KG1 (cell line): ENCODE data around the gene HOXA5.

Experiments
- DNase-seq: peaks from one replicate; lab custom pipeline; 2025; lab: John Stamatoyannopoulos, UW

HOXA5 gene

DNA sequence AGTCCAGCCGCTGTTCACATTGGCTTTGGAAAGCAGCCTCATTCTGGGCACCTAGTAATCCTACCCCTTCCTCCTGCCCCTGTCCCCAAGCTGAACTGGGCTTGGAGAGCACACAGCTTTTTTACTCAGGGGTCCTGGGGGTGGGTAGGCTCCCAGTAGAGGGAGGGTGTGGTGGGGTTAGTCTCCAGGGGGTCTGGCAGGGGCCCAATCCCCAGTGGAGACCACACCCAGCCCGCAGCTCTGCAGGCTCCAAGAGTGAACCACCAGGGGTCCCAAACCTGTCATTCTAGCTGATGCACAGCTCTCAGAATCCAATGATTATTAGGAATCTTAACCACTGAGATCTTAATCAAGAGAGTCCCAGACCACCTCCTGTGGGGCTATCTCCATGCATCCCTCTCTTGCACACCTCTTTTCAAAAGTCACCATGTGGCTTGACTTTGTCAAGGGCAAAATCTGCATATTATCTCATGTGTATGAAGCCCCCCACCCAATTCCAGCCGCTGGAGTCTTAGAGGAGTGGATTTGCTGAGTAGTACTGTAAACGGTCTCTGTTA, 38.9 kb upstream of the HOXA5 start:
- no peak for DNase-seq

DNA sequence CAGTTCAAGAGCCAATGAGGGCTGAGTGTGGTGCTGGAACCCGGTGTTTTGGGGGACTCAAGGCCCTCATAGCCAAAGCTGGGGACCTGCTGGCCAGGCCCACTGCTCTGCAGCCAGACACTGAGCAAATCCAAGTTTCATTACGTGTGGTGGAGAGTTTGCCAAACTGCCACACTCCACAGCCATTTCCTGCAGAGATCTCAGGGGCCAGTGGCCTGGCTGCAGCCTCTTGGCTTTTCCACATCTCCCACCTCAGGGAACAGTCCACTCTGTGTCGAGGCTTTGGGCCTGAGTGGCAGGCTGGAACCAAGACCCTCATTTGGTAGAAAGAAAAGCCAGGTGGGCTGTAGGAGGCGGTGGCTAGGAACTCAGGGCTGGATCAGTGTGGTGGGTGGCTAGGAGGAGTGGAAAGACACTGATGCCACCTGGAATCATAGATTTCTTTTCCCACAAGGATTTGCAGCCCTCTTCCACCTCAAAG, 38.4 kb upstream of the HOXA5 start:
- DNase-seq = no peak

DNA sequence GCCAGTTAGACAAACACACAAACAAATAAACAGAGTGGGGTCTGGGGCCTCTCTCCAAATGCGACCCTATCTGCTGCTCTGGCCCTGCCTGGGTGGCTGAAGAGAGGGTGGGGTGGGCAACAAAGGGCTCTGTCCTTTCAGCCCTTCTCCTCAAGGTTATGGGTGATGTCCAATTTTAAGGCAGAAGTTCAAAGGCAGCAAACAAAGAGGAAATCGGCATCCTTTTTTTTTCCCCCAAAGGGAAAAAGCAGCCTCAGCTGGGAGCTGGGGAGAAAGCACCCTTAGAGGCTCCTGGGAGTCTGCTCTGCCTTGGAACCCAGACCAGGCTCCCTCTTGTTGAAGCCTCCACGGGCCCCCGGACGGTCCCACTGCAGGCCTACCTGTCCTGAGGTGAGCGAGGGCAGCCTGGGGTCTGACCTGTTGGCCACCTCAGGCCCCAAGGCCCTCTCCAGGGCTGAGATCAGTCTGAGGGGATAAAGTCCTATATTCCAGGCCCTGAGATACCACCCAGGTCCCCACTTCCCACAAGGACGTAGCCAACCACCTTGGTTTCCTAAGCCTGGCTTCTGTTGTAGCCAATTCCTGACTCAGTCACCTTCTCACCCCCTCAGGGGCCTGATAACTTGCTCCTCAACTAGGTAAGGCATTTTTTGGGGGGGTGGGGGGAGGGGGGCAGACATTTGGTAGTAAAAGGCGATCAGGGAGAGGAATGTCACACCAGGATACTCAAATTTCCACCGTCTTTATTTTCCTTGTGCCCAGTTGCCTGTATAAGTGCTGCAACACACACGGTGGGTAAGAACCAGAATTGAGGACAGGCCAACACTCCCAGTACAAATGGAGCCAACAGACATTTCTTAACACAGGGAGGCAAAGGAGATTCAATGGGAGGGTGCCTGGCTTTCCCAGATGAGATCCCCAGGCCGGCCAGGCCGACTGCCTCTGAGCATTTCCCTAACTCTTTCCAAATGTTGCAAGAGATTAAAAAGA, 37.2 kb upstream of the HOXA5 start:
- no peak for DNase-seq

DNA sequence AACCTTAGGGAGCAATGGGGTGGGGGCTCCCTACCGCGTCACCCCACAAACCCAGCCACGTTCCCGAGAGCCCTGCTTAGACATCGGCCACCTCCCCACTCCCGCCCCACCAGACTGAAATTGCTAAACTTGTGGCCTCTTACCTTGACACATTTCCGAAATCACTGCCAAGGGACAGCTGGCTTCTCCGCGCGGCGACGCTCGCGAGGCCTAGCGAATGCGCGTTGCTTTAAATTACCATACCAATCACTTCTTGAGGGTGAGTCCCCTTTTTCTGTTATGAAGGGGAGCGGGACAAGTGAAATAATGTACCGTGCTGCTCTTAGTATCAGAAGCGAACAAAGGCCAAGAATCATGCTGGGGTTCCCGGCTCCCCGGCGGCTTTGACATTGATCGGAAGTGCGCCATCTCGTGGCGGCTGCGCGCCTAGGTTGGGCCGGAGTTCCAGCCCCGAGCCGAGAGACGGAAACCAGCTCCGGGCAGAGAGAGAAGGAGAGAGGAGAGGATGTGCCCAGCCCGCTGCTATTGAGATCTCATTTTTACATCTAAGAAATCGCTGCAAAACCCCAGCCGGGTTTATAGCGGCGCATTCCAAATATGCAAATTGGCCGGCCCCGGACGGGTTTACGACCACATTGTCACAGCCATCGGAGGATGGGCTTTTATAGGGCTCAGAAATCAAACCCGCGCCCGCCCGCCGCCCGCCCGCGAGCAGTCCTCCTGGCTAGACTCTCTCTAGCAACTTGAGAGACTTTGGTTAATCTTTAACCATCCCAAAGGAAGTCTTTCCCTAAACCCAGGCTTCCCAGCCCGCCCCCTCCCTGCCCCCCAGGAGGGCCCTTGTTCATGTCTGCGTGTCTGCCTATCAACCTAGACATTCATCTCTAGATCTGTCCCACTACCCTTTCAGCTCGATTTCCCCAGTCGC, 36.3 kb upstream of the HOXA5 start:
- no peak for DNase-seq

DNA sequence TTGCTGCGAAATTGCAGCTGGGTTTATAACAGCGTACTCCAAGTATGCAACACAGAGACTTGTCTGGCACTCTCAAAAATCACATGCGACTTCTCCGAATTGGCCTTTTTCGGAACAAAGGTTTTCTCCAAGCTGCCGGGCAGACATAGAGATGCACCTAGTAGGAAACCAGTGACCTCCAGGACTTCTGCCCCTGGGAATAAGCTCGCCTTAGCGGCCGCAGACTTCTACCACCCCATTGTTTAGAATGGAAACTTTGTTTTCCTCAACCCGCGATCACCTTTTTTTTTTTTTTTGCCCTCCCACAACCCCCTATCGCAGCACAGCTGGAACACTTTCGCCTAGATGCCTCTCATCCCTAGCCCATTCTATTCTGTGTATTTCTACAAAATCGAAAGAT, 35.5 kb upstream of the HOXA5 start:
- DNase-seq = no peak

DNA sequence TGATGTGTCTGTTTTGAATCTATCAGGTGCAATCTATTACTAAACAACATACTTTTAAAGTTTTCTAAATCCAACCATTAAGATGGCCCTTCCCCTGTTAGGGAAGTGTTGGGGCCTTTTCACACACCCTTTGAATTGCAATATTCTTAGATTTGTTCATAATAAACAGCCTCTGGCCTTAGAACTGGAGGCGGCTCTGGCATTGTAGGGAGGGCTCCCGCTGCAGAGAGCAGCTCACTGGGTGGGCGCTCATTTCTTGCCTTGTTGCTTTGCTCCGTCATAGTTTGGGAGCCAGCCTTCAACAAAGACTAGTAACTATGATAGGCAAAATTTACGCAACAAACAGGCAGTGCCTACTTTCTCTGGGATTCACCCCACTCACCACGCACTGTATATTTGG, 34.9 kb upstream of the HOXA5 start:
- DNase-seq = no peak

DNA sequence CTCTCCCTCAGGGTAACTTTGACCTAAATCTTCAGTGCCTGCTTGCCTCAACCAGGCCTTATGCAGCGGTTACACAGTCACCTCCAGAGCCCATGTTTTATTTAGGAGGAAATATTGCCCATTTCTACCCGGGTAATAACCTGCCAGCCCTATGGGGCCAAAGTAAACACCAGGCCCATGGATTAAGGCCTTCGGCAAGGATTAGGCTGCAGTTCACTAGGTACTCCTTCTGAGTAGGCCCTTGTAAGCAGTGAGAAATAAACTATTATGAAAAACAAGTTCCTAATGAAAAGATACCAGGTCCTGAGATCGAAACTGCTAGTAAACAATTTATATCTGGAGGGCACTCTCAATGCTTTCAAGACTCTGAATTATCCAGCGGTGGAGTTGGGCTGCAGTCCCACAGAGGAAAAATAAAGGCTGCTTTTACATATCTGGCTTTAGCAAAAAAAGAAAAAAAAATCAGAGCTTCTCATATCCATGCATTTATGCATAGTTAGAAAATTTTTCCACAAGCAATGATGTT, 34.4 kb upstream of the HOXA5 start:
- DNase-seq = no peak

DNA sequence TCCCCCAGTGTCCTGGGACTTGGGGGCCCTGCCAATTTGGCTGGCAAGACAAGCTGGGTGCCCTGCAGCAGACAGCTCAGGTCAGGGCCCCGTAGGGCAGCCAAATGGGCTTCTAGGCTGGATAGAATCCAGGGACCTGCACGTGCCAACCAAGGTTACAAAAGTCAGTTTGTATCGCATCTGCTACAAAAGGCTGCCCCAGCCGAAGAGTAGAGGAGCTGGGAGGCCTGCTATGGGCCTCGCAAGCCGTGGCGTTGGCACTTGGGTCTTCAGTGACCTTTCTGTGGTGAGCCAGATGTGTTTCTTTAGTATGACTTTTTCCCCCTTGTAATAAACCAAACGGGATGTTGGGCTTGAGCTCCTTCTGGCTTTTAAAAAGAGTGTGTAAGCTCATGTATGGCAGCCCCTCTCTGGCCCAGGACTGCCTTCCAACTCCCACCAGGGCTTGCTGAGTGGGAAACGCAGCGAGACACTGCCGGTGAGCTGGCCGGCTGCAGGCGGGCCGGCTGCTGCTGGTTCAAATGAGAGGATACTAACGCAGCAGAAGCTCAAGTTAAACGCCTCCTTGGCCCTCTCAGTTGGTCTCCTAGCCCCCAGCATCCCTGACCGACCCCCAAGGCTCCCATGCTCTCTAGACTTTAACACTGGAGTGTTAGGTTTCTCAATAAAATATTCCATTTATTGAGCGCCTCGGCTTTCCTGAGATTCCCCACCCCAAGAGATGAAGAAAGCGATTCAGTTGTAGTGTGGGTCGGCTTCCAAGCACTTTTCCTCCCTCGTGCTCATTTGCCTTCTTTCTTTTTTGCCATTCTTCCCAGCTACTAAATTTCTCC, 33.7 kb upstream of the HOXA5 start:
- no peak for DNase-seq

DNA sequence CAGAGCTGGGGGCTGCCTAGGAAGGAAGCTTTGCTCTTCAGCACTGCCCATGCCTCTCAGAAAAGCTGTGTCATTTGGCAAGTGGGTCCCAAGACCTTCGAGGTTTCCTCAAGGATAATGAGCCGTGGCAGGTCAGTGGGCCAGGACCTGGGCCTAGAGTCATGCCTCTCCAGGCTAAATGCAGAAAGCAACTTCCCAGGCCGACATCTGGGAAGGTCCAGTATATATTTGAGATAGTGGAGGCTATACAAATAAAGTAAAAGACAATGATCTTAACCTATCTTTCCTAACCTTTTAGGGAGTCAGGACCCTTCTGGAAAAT, 33.0 kb upstream of the HOXA5 start:
- DNase-seq = no peak

DNA sequence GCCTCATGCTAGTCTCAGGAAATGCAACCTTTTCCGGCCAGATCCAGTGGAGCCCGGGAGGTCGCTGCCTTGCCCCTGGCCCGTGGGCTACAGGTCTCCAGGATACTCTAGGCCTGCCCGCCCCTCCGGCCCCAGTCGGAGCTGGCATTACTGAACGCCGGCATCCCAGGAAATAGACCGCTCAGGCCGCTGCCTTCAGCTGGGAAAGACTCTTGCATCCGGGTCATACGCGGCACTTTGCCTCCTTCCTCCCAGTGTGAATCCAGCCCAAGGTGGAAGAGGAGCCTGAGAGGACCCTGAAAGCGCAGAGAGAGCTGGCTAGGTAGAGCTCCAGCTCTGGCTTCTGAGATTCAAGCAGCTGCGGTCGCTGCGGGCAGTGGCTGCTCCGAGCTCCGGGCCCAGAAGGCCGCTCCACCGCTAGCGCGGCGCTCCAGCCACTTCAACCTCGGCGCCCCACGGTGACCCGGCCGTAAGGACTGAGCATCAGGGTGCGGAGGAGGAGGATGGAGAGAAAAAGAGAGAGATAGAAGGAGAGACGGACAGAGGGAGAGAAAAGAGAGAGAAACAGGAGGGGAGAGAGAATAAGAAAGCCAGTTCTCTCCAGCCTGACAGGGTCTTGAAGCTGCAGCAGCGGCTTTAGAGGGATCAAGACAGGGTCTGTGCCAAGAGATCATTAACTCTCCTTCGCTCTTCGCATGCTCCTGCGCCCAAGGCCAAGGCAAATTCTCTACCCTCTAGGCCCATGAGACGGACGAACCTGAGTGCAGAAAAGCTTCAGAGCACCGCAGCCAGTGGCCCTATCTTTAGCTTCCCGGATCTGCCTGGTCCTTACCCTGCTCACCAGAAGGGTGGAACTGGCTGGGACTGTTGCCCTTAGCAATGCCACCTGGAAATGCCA, 32.4 kb upstream of the HOXA5 start:
- no peak for DNase-seq

DNA sequence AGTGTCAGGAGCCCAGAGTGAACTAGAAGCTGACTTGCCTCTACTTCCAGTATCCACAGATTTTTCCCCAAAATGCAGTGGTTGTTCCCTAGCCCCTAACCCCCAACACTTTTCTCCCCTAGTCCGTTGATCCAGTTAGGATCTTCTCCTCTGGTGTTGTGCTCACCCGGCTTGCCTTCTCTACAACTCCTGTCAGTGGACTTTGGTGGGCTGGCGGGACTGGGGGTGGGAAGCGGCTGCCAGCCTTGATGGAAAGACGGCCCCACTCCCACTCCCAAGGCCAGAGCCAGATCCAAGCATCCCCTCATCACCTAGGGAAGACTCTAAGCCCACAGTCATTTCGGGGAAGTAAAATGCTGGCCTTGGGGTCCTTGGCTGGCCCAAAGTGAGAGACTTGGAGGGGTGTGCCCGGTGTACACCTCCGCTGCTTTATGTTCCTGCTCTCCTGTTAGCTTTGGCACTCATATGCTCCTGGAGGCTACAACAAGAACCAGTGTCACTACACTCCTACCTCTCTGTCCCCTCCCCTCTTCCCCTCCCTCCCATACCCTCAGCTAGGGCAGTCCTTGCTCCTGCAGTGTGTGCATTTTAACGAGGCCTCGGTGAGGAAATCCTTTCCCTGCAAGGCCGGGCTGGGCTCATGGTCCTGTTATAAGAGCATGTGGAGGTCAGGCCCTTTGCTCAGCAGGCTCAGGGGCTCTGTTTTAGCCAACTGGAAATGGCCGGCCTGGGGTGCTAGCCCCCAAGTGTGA, 31.6 kb upstream of the HOXA5 start:
- DNase-seq = no peak

DNA sequence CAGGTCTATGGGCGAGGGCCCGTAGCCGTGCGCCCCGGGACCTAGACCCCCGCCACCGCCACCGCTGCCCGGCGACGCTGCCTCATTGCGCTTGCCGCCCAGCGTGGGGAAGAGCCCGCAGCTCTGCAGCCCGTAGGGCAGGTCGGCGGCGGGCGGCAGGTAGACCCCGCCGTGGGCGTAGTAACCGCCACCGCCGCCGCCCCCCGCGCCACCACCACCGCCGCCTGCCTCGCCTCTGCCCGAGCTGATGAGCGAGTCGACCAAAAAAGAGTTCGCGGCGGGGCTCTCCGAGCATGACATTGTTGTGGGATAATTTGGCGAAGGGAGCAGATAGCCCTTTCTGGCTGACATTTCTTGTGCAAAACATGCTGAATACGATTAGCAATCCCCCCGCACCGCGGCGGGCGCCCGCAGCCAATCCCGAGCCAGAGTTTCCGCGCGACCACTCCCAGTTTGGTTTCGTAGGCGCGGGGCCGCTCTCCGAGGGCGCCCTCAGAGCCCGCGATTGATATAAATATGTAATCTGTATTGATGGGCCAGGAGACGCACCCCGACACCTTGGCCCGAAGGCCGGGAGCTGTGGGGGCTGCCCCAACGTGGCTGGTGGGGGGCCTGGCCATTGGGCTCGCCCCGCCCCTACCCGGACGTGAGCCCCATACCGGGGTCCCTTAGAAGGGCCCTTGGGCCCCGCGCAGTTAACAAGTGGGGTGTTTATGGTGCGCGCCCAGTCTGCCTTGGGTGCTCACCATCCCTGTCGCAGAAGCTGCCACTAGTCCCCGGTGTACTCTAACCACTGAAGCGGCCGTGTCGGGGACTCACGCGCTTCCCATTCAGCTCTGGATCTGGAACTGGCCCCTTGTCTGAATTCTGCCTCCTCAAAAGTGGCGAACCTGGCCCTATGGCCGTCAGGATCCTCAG, 30.7 kb upstream of the HOXA5 start, which contains the start of gene HOXA10:
Gene HOXA10 (minus strand): TSS at position 365 of the 918 bp plus-strand sequence. CDS start 14 bp downstream, at position 351.
- no peak for DNase-seq

DNA sequence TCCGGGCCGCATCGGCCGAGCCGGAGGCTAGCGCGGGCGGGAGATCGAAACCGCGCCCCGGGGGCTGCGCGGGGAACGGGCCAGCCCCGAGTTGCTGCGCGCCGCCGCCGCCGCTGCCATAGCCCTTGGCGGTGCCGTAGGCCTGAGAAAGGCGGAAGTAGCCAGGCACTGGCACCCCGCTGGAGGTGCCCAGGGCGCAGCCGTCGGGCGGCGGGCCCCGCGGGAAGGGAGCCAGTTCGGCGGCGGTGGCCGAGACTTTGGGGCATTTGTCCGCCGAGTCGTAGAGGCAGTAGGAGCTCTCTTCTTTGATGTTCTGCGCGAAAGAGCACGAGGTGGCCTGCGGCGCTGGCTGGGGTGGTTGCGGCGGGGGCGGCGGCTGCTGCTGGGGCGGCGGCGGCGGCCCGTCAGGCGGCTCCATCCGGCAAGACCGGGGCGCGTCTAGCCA, 30.1 kb upstream of the HOXA5 start:
- no peak for DNase-seq

DNA sequence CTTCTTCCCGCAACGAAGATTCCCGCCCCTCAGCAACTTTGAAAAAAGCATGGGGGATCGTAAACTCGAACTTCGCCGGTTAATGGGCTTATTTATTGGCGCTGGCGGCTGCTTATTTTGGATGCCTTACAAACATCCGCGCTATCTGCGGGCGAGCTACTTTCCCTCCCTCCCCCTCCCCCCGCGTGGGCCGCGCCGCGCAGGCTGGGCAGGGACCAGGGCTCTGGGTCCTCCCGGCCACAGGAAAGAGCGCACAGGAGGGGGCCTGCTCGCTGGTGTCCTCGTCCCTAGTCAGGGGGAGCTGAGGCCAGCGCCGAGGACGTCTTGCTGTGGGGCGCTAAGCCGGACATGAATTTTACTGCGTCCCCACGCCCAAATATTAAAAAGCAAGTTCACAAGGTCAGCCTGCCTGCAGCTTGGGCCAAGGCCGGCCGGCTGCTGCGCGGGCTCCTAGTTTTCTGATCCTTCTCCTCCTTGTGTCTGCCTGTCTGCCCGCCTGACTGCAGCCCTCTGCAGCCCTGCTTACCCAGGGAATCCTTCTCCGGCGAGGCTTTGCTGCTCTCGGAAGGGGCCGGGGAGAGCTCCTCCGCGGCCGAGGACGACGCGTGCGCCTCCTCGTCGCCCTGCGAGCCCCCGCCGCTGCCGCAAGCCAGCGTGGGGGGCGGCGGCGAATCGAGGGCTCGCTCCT, 29.5 kb upstream of the HOXA5 start:
- no peak for DNase-seq

DNA sequence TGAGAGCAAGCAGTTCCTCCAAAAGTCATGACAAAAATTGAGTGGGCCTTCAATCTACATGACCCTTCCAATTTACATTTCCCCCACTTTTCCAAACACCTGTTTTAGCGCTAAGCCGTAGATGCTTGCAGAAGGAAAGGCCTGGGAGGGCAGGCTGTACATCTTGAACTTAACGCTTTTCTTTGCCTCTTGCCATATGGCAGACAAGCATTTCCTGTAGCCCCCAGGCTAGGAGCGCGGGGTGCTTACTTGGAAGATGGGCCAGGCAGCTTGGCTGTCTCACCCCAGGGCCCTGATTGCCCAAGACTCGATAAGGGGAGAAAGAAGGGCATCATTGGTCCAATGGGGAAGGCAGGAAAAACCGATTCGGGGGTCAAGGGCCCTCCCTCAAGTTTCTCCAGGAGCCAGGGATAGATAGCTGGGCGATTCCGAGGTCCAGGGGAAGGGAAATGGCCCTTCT, 28.9 kb upstream of the HOXA5 start:
- no peak for DNase-seq

DNA sequence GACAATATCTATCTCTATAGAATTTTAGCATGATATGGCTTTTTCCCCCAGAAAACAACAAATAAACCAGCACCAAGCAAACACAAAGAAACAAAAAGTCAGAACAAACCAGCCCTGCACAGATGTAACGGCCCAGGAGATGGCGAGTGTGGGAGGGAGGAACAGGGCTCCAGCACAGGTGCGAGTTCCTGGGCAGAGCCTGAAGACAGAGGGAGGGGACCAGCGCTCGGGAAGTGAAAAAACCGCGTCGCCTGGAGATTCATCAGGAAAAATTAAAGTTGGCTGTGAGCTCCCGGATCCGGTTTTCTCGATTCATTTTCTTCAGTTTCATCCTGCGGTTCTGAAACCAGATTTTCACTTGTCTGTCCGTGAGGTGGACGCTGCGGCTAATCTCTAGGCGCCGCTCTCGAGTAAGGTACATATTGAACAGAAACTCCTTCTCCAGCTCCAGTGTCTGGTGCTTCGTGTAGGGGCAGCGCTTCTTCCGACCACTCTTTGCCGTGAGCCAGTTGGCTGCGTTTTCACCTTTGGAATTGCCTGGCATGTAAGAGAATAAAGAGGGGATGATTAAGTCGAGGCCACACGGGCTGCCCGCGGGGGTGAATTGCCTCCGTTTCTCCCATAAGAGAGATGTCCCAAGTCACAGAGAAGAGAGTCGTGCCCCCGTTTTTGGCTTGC, 28.3 kb upstream of the HOXA5 start:
- DNase-seq = no peak

DNA sequence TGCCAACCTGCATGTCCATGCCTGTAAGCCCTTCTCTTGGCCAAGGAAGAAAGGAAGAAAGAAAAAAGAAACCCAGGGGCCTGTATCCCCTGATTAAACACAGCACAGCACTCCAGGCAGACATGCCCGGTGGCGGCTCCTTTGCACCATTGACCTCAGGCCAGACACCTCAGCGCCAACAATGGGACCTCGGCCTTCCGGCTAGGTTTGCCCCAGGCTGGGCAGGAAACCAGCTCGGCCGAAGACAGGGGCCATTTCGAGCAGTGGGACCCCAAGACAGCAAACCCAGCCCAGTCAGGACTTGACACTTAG, 27.8 kb upstream of the HOXA5 start:
- DNase-seq = no peak
